Measurements from ENCODE around the gene BTNL8. TPM values are rescaled to one million over a fixed set of nuclear protein-coding genes. Genes with fewer than 3 reads are reported as not detected.

BTNL8 gene
- polyA plus RNA-seq, 2 of the 4 experiments (the other 2 are of a cell fraction) = not detected

GRCh38 chr5:180852495-180852894 is 46.5 kb upstream of the BTNL8 start:
- Histone ChIP-seq H3K4me2 (no peak overlapping the region), H3K9me3 (peaks cover 78% of the 10 kb centered on the region), H3K4me1 (no peaks in the 10 kb centered on the region), H3K4me3 (no peak overlapping the region), H3K27ac (no peak overlapping the region)
- ATAC-seq (no peak), FAIRE-seq (no peak), DNase-seq (ENCODE audit: low read depth in 1 of 2, low spot score in 1 of 2) (no peak)
- ChIA-PET POLR2A (no interaction called here), CTCF (interaction anchor here (1.0 kb wide), 1 partner anchor 21 kb away, joined by 3 read pairs; no protein-coding TSS in a partner anchor)
- TF ChIP-seq GATA3 (IDR thresholded peaks at IDR 0.05; ENCODE audit: borderline replicate concordance) (no peak), FOSL2 (IDR thresholded peaks at IDR 0.05) (no peak), FOSL2 (CRISPR knock-in tag; IDR thresholded peaks at IDR 0.05) (peak; percentile 22; the same call in 1 of the 2 replicates)
- WGBS (ENCODE audit: missing lambda C conversion rate) = 82% methylated on average over 4 of the region's 4 CpGs

GRCh38 chr5:180853121-180853847 is 45.7 kb upstream of the BTNL8 start:
- ATAC-seq = no peak
- ChIA-PET POLR2A (no interaction called here), CTCF (no interaction called here)
- Histone ChIP-seq H3K4me2 (no peak overlapping the region), H3K4me1 (no peaks in the 10 kb centered on the region), H3K27ac (no peak overlapping the region), H3K9me3 (peaks cover 70% of the 10 kb centered on the region), H3K4me3 (no peak overlapping the region)
- WGBS (ENCODE audit: missing lambda C conversion rate) = 81% methylated on average over 13 of the region's 13 CpGs
- no peak for FAIRE-seq
- no peak for TF ChIP-seq HES2 (IDR thresholded peaks at IDR 0.05)
- TF ChIP-seq USF2 (IDR thresholded peaks at IDR 0.05) = no peak
- TF ChIP-seq CBX8 (IDR thresholded peaks at IDR 0.05) = no peak
- TF ChIP-seq ZSCAN20 (CRISPR knock-in tag; IDR thresholded peaks at IDR 0.05) = no peak
- no peak for TF ChIP-seq RARB (CRISPR knock-in tag; IDR thresholded peaks at IDR 0.05)
- no peak for TF ChIP-seq BHLHE40 (IDR thresholded peaks at IDR 0.05; ENCODE audit: low read depth, low read length)
- no peak for TF ChIP-seq CHD4 (IDR thresholded peaks at IDR 0.05; ENCODE audit: borderline replicate concordance)
- TF ChIP-seq JUN (IDR thresholded peaks at IDR 0.05) = no peak
- no peak for DNase-seq (ENCODE audit: low read depth in 1 of 2, low spot score in 1 of 2)

GRCh38 chr5:180853848-180854176 is 45.1 kb upstream of the BTNL8 start:
- Histone ChIP-seq H3K4me3 (no peak overlapping the region), H3K27ac (no peak overlapping the region), H3K4me2 (no peak overlapping the region), H3K9me3 (peaks cover 65% of the 10 kb centered on the region), H3K4me1 (no peaks in the 10 kb centered on the region)
- WGBS (ENCODE audit: missing lambda C conversion rate) = 86% methylated on average over 1 of the region's 1 CpG
- DNase-seq (ENCODE audit: low read depth in 1 of 2, low spot score in 1 of 2) (no peak), ATAC-seq (no peak), FAIRE-seq (no peak)
- CTCF ChIA-PET = no interaction called here
- TF ChIP-seq E2F6 (IDR thresholded peaks at IDR 0.05; ENCODE audit: borderline replicate concordance, low read depth) = no peak
- no peak for TF ChIP-seq BHLHE40 (IDR thresholded peaks at IDR 0.05; ENCODE audit: low read depth, low read length)
- TF ChIP-seq HOXA7 (CRISPR knock-in tag; IDR thresholded peaks at IDR 0.05) = no peak
- TF ChIP-seq ZFP36 (IDR thresholded peaks at IDR 0.05; ENCODE audit: borderline replicate concordance, partially characterized antibody) = no peak
- no peak for TF ChIP-seq NPAS2 (CRISPR knock-in tag; IDR thresholded peaks at IDR 0.05; ENCODE audit: borderline replicate concordance)
- no peak for TF ChIP-seq ZNF302 (CRISPR knock-in tag; IDR thresholded peaks at IDR 0.05)
- no peak for TF ChIP-seq JUNB (IDR thresholded peaks at IDR 0.05)
- no peak for TF ChIP-seq PBX3 (IDR thresholded peaks at IDR 0.05)
- no peak for TF ChIP-seq JUN (IDR thresholded peaks at IDR 0.05)
- TF ChIP-seq FOSL2 (IDR thresholded peaks at IDR 0.05) = no peak
- TF ChIP-seq FOSL2 (CRISPR knock-in tag; IDR thresholded peaks at IDR 0.05) = no peak
- TF ChIP-seq CHD2 (IDR thresholded peaks at IDR 0.05; ENCODE audit: low read length, partially characterized antibody) = no peak
- no peak for TF ChIP-seq CBX8 (IDR thresholded peaks at IDR 0.05)
- TF ChIP-seq HDAC2 (IDR thresholded peaks at IDR 0.05) = no peak
- no peak for TF ChIP-seq USF2 (IDR thresholded peaks at IDR 0.05)
- POLR2A ChIA-PET = no interaction called here
